HEK293 (cell line): ENCODE data around the gene CACNA2D3.

ENCODE experiments used
- GLI2 ChIP-seq: fragments of 450-650 bp; formaldehyde crosslinking; IDR thresholded peaks from 2 replicates; pipeline ENCODE4; 2017; ENCODE audit warnings: missing biosample characterization, missing genetic modification characterization, low read depth, borderline replicate concordance
- TCF7L2 ChIP-seq: IDR thresholded peaks from 2 replicates; pipeline ENCODE4 v1.6.1; 2011; ENCODE audit warnings: low read depth, mild to moderate bottlenecking, inconsistent platforms, low read length, moderate library complexity, borderline replicate concordance
- ZBTB1 ChIP-seq: fragments of 450-650 bp; formaldehyde crosslinking; IDR thresholded peaks from 2 replicates; pipeline ENCODE4 v1.5.1; 2016; ENCODE audit warnings: missing biosample characterization, missing genetic modification characterization
- ZNF121 ChIP-seq: fragments of 450-650 bp; formaldehyde crosslinking; IDR thresholded peaks from 2 replicates; pipeline ENCODE4 v1.5.1; 2016; ENCODE audit warnings: missing biosample characterization, missing genetic modification characterization
- ZNF248 ChIP-seq: fragments of 450-650 bp; formaldehyde crosslinking; IDR thresholded peaks from 2 replicates; pipeline ENCODE4 v1.5.1; 2017; ENCODE audit warnings: missing biosample characterization, missing genetic modification characterization
- ZNF624 ChIP-seq: fragments of 450-650 bp; formaldehyde crosslinking; IDR thresholded peaks from 2 replicates; pipeline ENCODE4 v1.5.1; 2017; ENCODE audit warnings: missing biosample characterization, missing genetic modification characterization
- ZNF768 ChIP-seq: fragments of 450-650 bp; formaldehyde crosslinking; IDR thresholded peaks from 2 replicates; pipeline ENCODE4 v1.5.1; 2018; ENCODE audit warnings: missing biosample characterization, mild to moderate bottlenecking, missing genetic modification characterization
- TF ChIP-seq, protein P1 (sequence below): fragments of 450-650 bp; formaldehyde crosslinking; IDR thresholded peaks from 2 replicates; pipeline ENCODE4 v1.5.1; 2016; ENCODE audit warnings: missing biosample characterization, missing genetic modification characterization
- TF ChIP-seq, protein P2 (sequence below): fragments of 450-650 bp; formaldehyde crosslinking; IDR thresholded peaks from 2 replicates; pipeline ENCODE4 v1.5.1; 2017; ENCODE audit warnings: missing biosample characterization, missing genetic modification characterization
- TF ChIP-seq, protein P3 (sequence below): sonication (generic); formaldehyde crosslinking; IDR thresholded peaks from 2 replicates; pipeline ENCODE4 v1.8.1; 2022; ENCODE audit warnings: mild to moderate bottlenecking, moderate library complexity, missing genetic modification reagents
- TF ChIP-seq, protein P4 (sequence below): fragments of 450-650 bp; formaldehyde crosslinking; IDR thresholded peaks from 2 replicates; pipeline ENCODE4 v1.5.1; 2016; ENCODE audit warnings: missing biosample characterization, missing genetic modification characterization, low read depth
- TF ChIP-seq, protein P5 (sequence below): fragments of 450-650 bp; formaldehyde crosslinking; IDR thresholded peaks from 2 replicates; pipeline ENCODE4 v1.5.1; 2016; ENCODE audit warnings: missing biosample characterization, missing genetic modification characterization

DNA sequence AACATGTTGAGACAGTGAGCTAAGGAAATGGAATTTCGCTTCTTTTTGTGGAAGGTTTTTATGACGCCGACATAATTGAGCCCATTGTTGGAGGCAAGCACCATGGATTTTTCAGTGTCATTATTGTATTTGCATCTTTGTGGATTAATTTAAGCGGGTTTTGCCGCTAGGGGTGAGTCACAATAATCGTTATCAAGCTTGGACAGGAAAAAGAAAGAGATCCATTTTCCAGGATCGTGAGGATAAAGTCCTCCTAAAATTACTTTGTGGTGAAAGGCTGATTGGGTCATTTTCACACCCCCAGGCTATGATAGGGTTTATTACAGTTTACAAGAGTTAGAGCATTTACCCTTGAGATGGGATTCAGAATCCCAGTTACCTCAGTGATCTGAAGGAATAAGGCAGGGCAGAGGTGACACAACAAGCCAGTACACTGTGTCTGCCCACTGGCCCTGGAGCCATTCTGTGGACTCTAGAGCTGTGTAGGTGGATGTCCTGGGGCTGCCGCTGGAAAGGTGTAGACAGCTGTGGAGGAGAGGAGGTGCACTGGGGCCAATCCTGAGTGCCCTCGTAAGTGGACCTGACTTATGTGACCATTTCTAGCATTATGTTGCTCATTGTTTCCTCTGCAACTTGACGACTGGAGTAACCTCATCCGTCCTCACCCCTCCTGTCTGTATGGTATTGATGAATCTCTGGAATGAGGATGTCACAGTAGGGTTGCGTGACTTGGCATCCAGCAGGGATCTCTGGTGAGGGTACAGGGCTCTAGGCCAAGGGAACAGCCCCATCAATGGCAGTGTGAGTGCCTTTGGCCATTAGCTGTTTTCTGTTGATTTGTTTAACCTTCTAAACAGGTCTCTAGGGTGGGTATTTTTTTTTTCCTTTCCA lies 435.4 kb downstream of the CACNA2D3 start:
- TF ChIP-seq, protein P1, sequence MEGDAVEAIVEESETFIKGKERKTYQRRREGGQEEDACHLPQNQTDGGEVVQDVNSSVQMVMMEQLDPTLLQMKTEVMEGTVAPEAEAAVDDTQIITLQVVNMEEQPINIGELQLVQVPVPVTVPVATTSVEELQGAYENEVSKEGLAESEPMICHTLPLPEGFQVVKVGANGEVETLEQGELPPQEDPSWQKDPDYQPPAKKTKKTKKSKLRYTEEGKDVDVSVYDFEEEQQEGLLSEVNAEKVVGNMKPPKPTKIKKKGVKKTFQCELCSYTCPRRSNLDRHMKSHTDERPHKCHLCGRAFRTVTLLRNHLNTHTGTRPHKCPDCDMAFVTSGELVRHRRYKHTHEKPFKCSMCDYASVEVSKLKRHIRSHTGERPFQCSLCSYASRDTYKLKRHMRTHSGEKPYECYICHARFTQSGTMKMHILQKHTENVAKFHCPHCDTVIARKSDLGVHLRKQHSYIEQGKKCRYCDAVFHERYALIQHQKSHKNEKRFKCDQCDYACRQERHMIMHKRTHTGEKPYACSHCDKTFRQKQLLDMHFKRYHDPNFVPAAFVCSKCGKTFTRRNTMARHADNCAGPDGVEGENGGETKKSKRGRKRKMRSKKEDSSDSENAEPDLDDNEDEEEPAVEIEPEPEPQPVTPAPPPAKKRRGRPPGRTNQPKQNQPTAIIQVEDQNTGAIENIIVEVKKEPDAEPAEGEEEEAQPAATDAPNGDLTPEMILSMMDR: no peak
- TF ChIP-seq, protein P2, sequence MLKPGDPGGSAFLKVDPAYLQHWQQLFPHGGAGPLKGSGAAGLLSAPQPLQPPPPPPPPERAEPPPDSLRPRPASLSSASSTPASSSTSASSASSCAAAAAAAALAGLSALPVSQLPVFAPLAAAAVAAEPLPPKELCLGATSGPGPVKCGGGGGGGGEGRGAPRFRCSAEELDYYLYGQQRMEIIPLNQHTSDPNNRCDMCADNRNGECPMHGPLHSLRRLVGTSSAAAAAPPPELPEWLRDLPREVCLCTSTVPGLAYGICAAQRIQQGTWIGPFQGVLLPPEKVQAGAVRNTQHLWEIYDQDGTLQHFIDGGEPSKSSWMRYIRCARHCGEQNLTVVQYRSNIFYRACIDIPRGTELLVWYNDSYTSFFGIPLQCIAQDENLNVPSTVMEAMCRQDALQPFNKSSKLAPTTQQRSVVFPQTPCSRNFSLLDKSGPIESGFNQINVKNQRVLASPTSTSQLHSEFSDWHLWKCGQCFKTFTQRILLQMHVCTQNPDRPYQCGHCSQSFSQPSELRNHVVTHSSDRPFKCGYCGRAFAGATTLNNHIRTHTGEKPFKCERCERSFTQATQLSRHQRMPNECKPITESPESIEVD (tag by site-specific recombination): peak; percentile 60
- no peak for TF ChIP-seq GLI2 (tag by site-specific recombination)
- no peak for TF ChIP-seq TCF7L2
- TF ChIP-seq ZNF768: no peak
- no peak for TF ChIP-seq ZBTB1 (tag by site-specific recombination)
- TF ChIP-seq, protein P3, sequence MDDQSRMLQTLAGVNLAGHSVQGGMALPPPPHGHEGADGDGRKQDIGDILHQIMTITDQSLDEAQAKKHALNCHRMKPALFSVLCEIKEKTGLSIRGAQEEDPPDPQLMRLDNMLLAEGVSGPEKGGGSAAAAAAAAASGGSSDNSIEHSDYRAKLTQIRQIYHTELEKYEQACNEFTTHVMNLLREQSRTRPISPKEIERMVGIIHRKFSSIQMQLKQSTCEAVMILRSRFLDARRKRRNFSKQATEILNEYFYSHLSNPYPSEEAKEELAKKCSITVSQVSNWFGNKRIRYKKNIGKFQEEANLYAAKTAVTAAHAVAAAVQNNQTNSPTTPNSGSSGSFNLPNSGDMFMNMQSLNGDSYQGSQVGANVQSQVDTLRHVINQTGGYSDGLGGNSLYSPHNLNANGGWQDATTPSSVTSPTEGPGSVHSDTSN (CRISPR knock-in tag): no peak
- TF ChIP-seq ZNF121 (tag by site-specific recombination): no peak
- TF ChIP-seq ZNF624: no peak
- TF ChIP-seq, protein P4, sequence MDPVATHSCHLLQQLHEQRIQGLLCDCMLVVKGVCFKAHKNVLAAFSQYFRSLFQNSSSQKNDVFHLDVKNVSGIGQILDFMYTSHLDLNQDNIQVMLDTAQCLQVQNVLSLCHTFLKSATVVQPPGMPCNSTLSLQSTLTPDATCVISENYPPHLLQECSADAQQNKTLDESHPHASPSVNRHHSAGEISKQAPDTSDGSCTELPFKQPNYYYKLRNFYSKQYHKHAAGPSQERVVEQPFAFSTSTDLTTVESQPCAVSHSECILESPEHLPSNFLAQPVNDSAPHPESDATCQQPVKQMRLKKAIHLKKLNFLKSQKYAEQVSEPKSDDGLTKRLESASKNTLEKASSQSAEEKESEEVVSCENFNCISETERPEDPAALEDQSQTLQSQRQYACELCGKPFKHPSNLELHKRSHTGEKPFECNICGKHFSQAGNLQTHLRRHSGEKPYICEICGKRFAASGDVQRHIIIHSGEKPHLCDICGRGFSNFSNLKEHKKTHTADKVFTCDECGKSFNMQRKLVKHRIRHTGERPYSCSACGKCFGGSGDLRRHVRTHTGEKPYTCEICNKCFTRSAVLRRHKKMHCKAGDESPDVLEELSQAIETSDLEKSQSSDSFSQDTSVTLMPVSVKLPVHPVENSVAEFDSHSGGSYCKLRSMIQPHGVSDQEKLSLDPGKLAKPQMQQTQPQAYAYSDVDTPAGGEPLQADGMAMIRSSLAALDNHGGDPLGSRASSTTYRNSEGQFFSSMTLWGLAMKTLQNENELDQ (tag by site-specific recombination): no peak
- TF ChIP-seq, protein P5, sequence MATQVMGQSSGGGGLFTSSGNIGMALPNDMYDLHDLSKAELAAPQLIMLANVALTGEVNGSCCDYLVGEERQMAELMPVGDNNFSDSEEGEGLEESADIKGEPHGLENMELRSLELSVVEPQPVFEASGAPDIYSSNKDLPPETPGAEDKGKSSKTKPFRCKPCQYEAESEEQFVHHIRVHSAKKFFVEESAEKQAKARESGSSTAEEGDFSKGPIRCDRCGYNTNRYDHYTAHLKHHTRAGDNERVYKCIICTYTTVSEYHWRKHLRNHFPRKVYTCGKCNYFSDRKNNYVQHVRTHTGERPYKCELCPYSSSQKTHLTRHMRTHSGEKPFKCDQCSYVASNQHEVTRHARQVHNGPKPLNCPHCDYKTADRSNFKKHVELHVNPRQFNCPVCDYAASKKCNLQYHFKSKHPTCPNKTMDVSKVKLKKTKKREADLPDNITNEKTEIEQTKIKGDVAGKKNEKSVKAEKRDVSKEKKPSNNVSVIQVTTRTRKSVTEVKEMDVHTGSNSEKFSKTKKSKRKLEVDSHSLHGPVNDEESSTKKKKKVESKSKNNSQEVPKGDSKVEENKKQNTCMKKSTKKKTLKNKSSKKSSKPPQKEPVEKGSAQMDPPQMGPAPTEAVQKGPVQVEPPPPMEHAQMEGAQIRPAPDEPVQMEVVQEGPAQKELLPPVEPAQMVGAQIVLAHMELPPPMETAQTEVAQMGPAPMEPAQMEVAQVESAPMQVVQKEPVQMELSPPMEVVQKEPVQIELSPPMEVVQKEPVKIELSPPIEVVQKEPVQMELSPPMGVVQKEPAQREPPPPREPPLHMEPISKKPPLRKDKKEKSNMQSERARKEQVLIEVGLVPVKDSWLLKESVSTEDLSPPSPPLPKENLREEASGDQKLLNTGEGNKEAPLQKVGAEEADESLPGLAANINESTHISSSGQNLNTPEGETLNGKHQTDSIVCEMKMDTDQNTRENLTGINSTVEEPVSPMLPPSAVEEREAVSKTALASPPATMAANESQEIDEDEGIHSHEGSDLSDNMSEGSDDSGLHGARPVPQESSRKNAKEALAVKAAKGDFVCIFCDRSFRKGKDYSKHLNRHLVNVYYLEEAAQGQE (tag by site-specific recombination): no peak
- TF ChIP-seq ZNF248 (tag by site-specific recombination): no peak
